Middle frontal gyrus (tissue), 1 donor: ENCODE measurements around the gene DCDC2C.

Source experiments
- DNase-seq: peaks from one replicate; pipeline ENCODE4 v3.0.0-alpha.2; 2015; ENCODE audit warnings: low spot score; ENCODE audit errors: extremely low spot score

DCDC2C gene

GRCh38 chr2:3885629-3886628 lies 182.6 kb downstream of the DCDC2C start:
- no peak for DNase-seq

GRCh38 chr2:3895021-3895420 lies 191.6 kb downstream of the DCDC2C start:
- DNase-seq = no peak
